ENCODE results near the gene PRDM15. TPM values are rescaled to one million over a fixed set of nuclear protein-coding genes. Genes with fewer than 3 reads are reported as not detected.
"Not testable (repeated sequence)": the region's sequence is repeated elsewhere in the genome, so short reads cannot be mapped to it uniquely, and the experiment has no call there.

Gene PRDM15
- total RNA-seq, 1 experiment from 2014 or later, result 3.0 TPM

DNA sequence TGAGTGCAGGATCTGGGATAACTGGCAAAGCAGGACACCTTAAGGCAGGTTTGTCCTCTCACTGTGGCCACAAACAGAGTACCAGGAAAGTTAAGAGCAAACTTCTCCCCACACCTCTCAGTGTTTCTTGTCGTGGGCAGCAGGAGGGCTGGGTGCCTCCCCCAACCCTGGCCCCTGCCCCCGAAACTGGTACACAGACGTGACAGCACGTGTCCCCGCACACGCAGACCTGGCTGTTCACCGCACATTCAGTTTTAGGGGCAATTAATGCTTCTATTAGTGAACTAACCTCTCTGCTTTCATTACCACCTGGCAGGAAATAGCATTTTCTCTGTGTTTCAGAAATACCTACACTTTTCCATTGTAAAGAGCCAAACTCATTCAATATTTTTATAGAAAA lies 79.4 kb downstream of the PRDM15 start:
- Histone ChIP-seq H3K27ac (ENCODE audit: low read length) (no peak overlapping the region), H3K79me2 (ENCODE audit: low read length) (no peaks in the 10 kb centered on the region), H3K36me3 (ENCODE audit: insufficient read depth, low read length) (no peaks in the 10 kb centered on the region), H3K4me2 (ENCODE audit: low read depth, low read length, poor library complexity, severe bottlenecking) (no peak overlapping the region), H3K9ac (ENCODE audit: low read length) (no peak overlapping the region), H4K20me1 (ENCODE audit: insufficient read depth, low read depth, low read length) (0 out of 2 replicates have a peak, but pooled peaks cover 3% of the 10 kb centered on the region), H3K9me2 (replicated peaks; ENCODE audit: insufficient read depth, low read length) (no peaks in the 10 kb centered on the region), H3K4me1 (ENCODE audit: low read length) (no peaks in the 10 kb centered on the region), H3K27me3 (ENCODE audit: low read length) (no peaks in the 10 kb centered on the region), H3K9me3 (ENCODE audit: low read length) (no peaks in the 10 kb centered on the region), H3K4me3 (ENCODE audit: low read length) (no peak overlapping the region), H2AFZ (ENCODE audit: low read length) (no peak overlapping the region)
- no peak for DNase-seq

DNA sequence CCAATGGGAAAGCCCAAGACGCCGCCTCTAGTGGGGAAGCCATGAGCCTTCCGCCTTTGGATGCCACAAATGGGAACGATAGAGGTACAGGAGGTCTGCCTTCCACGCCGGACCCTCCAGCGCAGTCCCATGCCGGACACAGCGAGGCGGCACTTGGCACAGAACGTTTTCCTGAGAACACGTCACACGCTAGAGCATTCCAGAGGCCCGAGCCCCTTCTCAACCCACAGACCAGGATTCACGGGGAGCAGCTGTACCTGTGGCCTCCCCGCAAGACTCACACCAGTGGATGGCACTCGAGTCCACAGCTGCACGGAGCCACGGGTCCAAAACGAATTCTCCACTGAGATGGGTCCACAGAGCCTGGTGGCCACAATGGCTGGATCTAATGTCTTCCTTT lies 80.8 kb downstream of the PRDM15 start:
- Histone ChIP-seq H2AFZ (ENCODE audit: low read length) (no peak overlapping the region), H3K27ac (ENCODE audit: low read length) (no peak overlapping the region), H3K9me2 (replicated peaks; ENCODE audit: insufficient read depth, low read length) (no peaks in the 10 kb centered on the region), H3K9me3 (ENCODE audit: low read length) (no peaks in the 10 kb centered on the region), H4K20me1 (ENCODE audit: insufficient read depth, low read depth, low read length) (0 out of 2 replicates have a peak, but pooled peaks cover 3% of the 10 kb centered on the region), H3K27me3 (ENCODE audit: low read length) (no peaks in the 10 kb centered on the region), H3K9ac (ENCODE audit: low read length) (no peak overlapping the region), H3K79me2 (ENCODE audit: low read length) (no peaks in the 10 kb centered on the region), H3K4me1 (ENCODE audit: low read length) (no peaks in the 10 kb centered on the region), H3K4me2 (ENCODE audit: low read depth, low read length, poor library complexity, severe bottlenecking) (no peak overlapping the region), H3K36me3 (ENCODE audit: insufficient read depth, low read length) (no peaks in the 10 kb centered on the region), H3K4me3 (ENCODE audit: low read length) (no peak overlapping the region)
- DNase-seq, result no peak

DNA sequence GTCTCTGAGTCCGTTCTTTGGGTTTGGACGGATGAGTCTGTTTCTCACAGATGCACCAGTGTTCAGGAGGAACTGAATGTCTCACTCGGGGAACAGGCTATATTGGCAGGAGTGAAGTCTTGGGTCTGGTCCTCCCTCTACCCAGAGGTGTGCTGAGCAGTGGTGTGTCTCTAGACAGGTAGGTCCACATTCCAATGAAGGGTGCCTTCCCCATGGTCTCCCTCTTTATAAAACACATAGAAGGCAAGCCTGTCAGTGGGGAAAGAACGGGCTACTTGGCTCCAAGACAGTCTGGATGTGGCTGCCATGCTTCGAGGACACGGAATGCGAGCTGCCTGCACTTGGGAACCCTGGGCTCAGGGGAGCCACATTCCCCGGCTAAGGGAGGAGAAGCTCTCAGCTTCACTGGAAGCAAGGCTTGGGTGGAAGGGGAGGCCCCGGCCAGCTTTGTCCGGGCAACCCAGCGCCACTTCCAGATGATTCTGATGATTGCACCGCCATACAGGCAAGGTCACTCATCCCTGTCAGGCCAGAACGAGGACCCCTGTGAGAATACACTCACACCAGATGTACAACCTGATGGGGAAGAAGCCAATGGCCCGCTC lies 82.6 kb downstream of the PRDM15 start:
- H3K79me2 ChIP-seq (ENCODE audit: low read length), result no peaks in the 10 kb centered on the region
- no peaks in the 10 kb centered on the region for H3K27me3 ChIP-seq (ENCODE audit: low read length)
- no peaks in the 10 kb centered on the region for H3K9me2 ChIP-seq (replicated peaks; ENCODE audit: insufficient read depth, low read length)
- no peak overlapping the region for H3K4me3 ChIP-seq (ENCODE audit: low read length)
- no peaks in the 10 kb centered on the region for H3K4me1 ChIP-seq (ENCODE audit: low read length)
- H3K4me2 ChIP-seq (ENCODE audit: low read depth, low read length, poor library complexity, severe bottlenecking), result no peak overlapping the region
- no peaks in the 10 kb centered on the region for H3K36me3 ChIP-seq (ENCODE audit: insufficient read depth, low read length)
- H4K20me1 ChIP-seq (ENCODE audit: insufficient read depth, low read depth, low read length), result 0 out of 2 replicates have a peak, but pooled peaks cover 3% of the 10 kb centered on the region
- no peak overlapping the region for H3K27ac ChIP-seq (ENCODE audit: low read length)
- H3K9ac ChIP-seq (ENCODE audit: low read length), result no peak overlapping the region
- H2AFZ ChIP-seq (ENCODE audit: low read length), result no peak overlapping the region
- H3K9me3 ChIP-seq (ENCODE audit: low read length), result no peaks in the 10 kb centered on the region
- no peak for DNase-seq

DNA sequence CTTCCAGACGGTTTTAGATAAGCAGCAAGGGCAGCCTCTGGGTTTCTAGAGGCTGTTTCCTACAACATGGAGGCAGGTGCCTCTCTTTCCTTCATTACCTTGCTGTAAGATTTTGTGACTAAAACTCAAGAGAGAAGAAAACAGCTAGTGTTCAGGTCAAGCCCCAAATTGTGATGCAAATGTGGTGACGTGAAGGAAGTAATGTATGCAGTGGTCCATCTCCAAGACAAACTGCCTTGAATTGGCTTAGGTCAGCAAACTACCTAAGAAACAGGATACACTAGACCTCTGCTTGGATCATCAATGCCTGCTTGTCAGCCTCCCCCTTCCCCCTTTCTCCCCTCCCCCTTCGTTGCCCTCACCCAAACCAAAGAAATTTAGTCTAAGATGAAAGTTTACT lies 83.4 kb downstream of the PRDM15 start:
- no peak overlapping the region for H3K27ac ChIP-seq (ENCODE audit: low read length)
- H3K9ac ChIP-seq (ENCODE audit: low read length), result no peak overlapping the region

DNA sequence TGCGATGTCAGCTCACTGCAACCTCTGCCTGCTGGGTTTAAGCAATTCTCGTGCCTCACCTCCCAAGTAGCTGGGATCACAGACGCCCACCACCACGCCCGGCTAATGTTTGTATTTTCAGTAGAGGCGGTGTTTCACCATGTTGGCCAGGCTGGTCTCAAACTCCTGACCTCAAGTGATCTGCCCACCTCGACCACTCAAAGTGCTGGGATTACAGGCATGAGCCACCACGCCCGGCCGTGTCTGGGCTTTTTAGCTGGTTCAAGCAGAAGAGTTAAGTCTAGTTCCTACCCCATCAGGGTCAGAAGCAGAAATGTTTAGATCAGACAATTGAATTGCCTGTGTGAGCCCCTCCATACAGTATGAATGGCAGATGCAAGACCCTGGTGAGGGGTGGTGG lies 84.5 kb downstream of the PRDM15 start:
- H2AFZ ChIP-seq (ENCODE audit: low read length), result no peak overlapping the region
- no peak overlapping the region for H3K4me3 ChIP-seq (ENCODE audit: low read length)
- H3K4me1 ChIP-seq (ENCODE audit: low read length), result no peaks in the 10 kb centered on the region
- no peaks in the 10 kb centered on the region for H3K27me3 ChIP-seq (ENCODE audit: low read length)
- 0 out of 2 replicates have a peak, but pooled peaks cover 3% of the 10 kb centered on the region for H4K20me1 ChIP-seq (ENCODE audit: insufficient read depth, low read depth, low read length)
- H3K79me2 ChIP-seq (ENCODE audit: low read length), result no peaks in the 10 kb centered on the region
- no peaks in the 10 kb centered on the region for H3K9me3 ChIP-seq (ENCODE audit: low read length)
- DNase-seq, result no peak
- H3K9ac ChIP-seq (ENCODE audit: low read length), result no peak overlapping the region
- no peak overlapping the region for H3K4me2 ChIP-seq (ENCODE audit: low read depth, low read length, poor library complexity, severe bottlenecking)
- no peaks in the 10 kb centered on the region for H3K9me2 ChIP-seq (replicated peaks; ENCODE audit: insufficient read depth, low read length)
- no peak overlapping the region for H3K27ac ChIP-seq (ENCODE audit: low read length)
- no peaks in the 10 kb centered on the region for H3K36me3 ChIP-seq (ENCODE audit: insufficient read depth, low read length)

More for the DNA sequence above, 83.4 kb downstream of the PRDM15 start:
- Histone ChIP-seq H3K9me3 (ENCODE audit: low read length) (no peaks in the 10 kb centered on the region), H3K4me1 (ENCODE audit: low read length) (no peaks in the 10 kb centered on the region), H4K20me1 (ENCODE audit: insufficient read depth, low read depth, low read length) (0 out of 2 replicates have a peak, but pooled peaks cover 3% of the 10 kb centered on the region), H3K27me3 (ENCODE audit: low read length) (no peaks in the 10 kb centered on the region), H3K36me3 (ENCODE audit: insufficient read depth, low read length) (no peaks in the 10 kb centered on the region), H3K4me2 (ENCODE audit: low read depth, low read length, poor library complexity, severe bottlenecking) (no peak overlapping the region), H3K79me2 (ENCODE audit: low read length) (no peaks in the 10 kb centered on the region), H3K4me3 (ENCODE audit: low read length) (no peak overlapping the region), H3K9me2 (replicated peaks; ENCODE audit: insufficient read depth, low read length) (no peaks in the 10 kb centered on the region), H2AFZ (ENCODE audit: low read length) (no peak overlapping the region)
- DNase-seq, result no peak

DNA sequence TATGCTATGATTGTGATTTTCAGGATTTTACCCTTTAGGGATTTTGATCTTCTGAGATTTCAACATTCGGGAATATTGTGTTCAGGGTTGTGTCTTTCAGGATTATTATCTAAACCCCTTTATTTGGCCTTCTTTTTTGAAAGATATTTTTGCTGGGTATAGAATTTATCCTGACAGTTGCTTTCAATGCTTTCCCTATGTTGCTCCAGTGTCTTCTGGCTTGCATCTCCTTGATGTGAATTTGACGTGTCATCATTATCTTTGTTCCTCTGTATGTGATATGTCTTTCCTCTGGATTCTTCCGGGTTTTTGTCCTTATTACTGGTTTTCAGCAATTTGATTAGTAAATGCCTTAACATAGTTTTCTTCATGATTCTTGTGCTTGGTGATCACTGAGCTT lies 86.4 kb downstream of the PRDM15 start:
- peaks cover 8% of the 10 kb centered on the region for H3K4me1 ChIP-seq (ENCODE audit: low read length)
- no peak overlapping the region for H3K9ac ChIP-seq (ENCODE audit: low read length)
- no peaks in the 10 kb centered on the region for H4K20me1 ChIP-seq (ENCODE audit: insufficient read depth, low read depth, low read length)
- H3K9me2 ChIP-seq (replicated peaks; ENCODE audit: insufficient read depth, low read length), result no peaks in the 10 kb centered on the region
- H3K79me2 ChIP-seq (ENCODE audit: low read length), result no peaks in the 10 kb centered on the region
- DNase-seq, result no peak
- H3K9me3 ChIP-seq (ENCODE audit: low read length), result no peaks in the 10 kb centered on the region
- H2AFZ ChIP-seq (ENCODE audit: low read length), result no peak overlapping the region
- H3K36me3 ChIP-seq (ENCODE audit: insufficient read depth, low read length), result no peaks in the 10 kb centered on the region
- H3K27me3 ChIP-seq (ENCODE audit: low read length), result no peaks in the 10 kb centered on the region
- no peak overlapping the region for H3K4me2 ChIP-seq (ENCODE audit: low read depth, low read length, poor library complexity, severe bottlenecking)
- H3K27ac ChIP-seq (ENCODE audit: low read length), result no peak overlapping the region
- no peak overlapping the region for H3K4me3 ChIP-seq (ENCODE audit: low read length)

DNA sequence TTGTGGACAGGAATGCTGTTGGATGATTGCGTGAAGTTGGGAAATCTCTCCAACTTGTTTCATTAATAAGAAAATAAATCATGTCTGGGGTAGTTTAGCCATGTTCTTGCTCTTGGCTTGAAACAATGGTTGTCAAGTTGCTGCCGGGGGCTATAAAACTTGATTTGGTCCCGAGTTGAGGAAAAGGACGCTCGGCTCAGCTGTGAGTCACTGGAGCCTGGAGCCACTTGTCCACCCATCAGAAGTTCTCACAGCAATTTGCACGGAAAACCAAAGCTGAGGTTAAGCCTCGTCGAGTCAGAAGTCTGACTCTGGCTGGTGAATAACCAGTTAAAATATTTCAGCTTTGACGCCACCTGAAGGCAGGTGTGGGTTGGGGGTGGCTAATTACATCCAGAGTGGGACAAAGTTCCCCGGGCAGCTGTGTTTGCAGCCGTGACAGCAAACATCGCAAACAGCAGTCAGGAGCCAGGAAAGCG lies 92.6 kb downstream of the PRDM15 start:
- Histone ChIP-seq H3K36me3 (ENCODE audit: insufficient read depth, low read length) (no peaks in the 10 kb centered on the region), H4K20me1 (ENCODE audit: insufficient read depth, low read depth, low read length) (no peaks in the 10 kb centered on the region), H3K27ac (ENCODE audit: low read length) (no peak overlapping the region), H3K79me2 (ENCODE audit: low read length) (no peaks in the 10 kb centered on the region), H3K4me2 (ENCODE audit: low read depth, low read length, poor library complexity, severe bottlenecking) (no peak overlapping the region), H3K9me3 (ENCODE audit: low read length) (no peaks in the 10 kb centered on the region), H3K9me2 (replicated peaks; ENCODE audit: insufficient read depth, low read length) (no peaks in the 10 kb centered on the region), H3K4me1 (ENCODE audit: low read length) (peaks cover 8% of the 10 kb centered on the region), H2AFZ (ENCODE audit: low read length) (no peak overlapping the region), H3K9ac (ENCODE audit: low read length) (no peak overlapping the region), H3K27me3 (ENCODE audit: low read length) (no peaks in the 10 kb centered on the region), H3K4me3 (ENCODE audit: low read length) (no peak overlapping the region)
- no peak for DNase-seq

DNA sequence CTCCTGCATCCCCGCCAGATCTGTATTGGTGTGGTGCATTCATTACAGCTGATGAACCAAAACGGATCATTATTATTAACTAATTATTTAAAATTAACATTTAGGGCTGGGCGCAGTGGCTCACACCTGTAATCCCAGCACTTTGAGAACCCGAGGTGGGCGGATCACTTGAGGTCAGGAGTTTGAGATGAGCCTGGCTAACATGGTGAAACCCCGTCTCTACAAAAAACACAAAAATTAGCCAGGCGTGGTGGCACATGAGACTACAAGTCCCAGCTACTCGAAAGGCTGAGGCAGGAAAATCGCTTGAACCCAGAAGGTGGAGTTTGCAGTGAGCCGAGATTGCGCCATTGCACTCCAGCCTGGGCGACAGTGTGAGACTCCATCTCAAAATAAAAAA lies 93.9 kb downstream of the PRDM15 start:
- not testable (repeated sequence) for H3K79me2 ChIP-seq (ENCODE audit: low read length); H3K27ac ChIP-seq (ENCODE audit: low read length); H2AFZ ChIP-seq (ENCODE audit: low read length); H3K4me2 ChIP-seq (ENCODE audit: low read depth, low read length, poor library complexity, severe bottlenecking); H4K20me1 ChIP-seq (ENCODE audit: insufficient read depth, low read depth, low read length); H3K4me1 ChIP-seq (ENCODE audit: low read length); H3K27me3 ChIP-seq (ENCODE audit: low read length); H3K36me3 ChIP-seq (ENCODE audit: insufficient read depth, low read length); H3K4me3 ChIP-seq (ENCODE audit: low read length); H3K9me3 ChIP-seq (ENCODE audit: low read length); DNase-seq; H3K9me2 ChIP-seq (replicated peaks; ENCODE audit: insufficient read depth, low read length); H3K9ac ChIP-seq (ENCODE audit: low read length)
